ENCODE measurements around the gene CDC45. TPM values are rescaled to one million over a fixed set of nuclear protein-coding genes. Genes with fewer than 3 reads are reported as not detected.

Gene CDC45
- total RNA-seq, 1 experiment from 2014 or later, result 44.6 TPM

- Histone ChIP-seq H3K4me3 (ENCODE audit: low read depth, low read length) (no peak overlapping the region), H3K27me3 (replicated peaks; ENCODE audit: control insufficient read depth, insufficient read depth, low read length) (no peaks in the 10 kb centered on the region), H3K4me1 (no peaks in the 10 kb centered on the region), H3K9me3 (no peaks in the 10 kb centered on the region), H3K36me3 (ENCODE audit: control insufficient read depth, insufficient read depth, low read length) (no peaks in the 10 kb centered on the region)
- Mint-ChIP-seq H3K4me1 (ENCODE audit: low read depth, unreplicated experiment) (no peaks in the 10 kb centered on the region), H3K9me3 (ENCODE audit: unreplicated experiment) (no peaks in the 10 kb centered on the region), H3K4me3 (ENCODE audit: unreplicated experiment) (no peak overlapping the region), H3K36me3 (ENCODE audit: insufficient read depth, unreplicated experiment) (peaks cover 23% of the 10 kb centered on the region), H3K27me3 (ENCODE audit: insufficient read depth, unreplicated experiment) (no peaks in the 10 kb centered on the region), H3K27ac (ENCODE audit: unreplicated experiment) (no peak overlapping the region)
- DNase-seq, result no peak
- intact Hi-C loops (cut with micrococcal nuclease; ENCODE audit: unreplicated experiment), result no loop called here
- no TSS peak for BruUV-seq (replicated peaks)
- ChIA-PET POLR2A (no interaction called here), CTCF (no interaction called here)
- TF ChIP-seq CTCF (IDR thresholded peaks at IDR 0.05; ENCODE audit: insufficient read depth in 1 of 2, low read depth in 1 of 2, low read length in 1 of 2, severe bottlenecking in 1 of 2, unreplicated experiment in 1 of 2), result no peak
Observed at GRCh38 chr22:19508024-19508776, 28.5 kb downstream of the CDC45 start.

- no peak for TF ChIP-seq CTCF (IDR thresholded peaks at IDR 0.05; ENCODE audit: insufficient read depth in 1 of 2, low read depth in 1 of 2, low read length in 1 of 2, severe bottlenecking in 1 of 2, unreplicated experiment in 1 of 2)
Observed at GRCh38 chr22:19509191-19509590, 29.5 kb downstream of the CDC45 start.

GRCh38 chr22:19509923-19510322 lies 30.2 kb downstream of the CDC45 start:
- Mint-ChIP-seq H3K9me3 (ENCODE audit: unreplicated experiment) (no peaks in the 10 kb centered on the region), H3K36me3 (ENCODE audit: insufficient read depth, unreplicated experiment) (peaks cover 17% of the 10 kb centered on the region), H3K27ac (ENCODE audit: unreplicated experiment) (no peak overlapping the region), H3K4me1 (ENCODE audit: low read depth, unreplicated experiment) (no peaks in the 10 kb centered on the region), H3K27me3 (ENCODE audit: insufficient read depth, unreplicated experiment) (no peaks in the 10 kb centered on the region), H3K4me3 (ENCODE audit: unreplicated experiment) (no peak overlapping the region)
- no peak for DNase-seq
- Histone ChIP-seq H3K36me3 (ENCODE audit: control insufficient read depth, insufficient read depth, low read length) (no peaks in the 10 kb centered on the region), H3K4me3 (ENCODE audit: low read depth, low read length) (no peak overlapping the region), H3K9me3 (no peaks in the 10 kb centered on the region), H3K4me1 (no peaks in the 10 kb centered on the region), H3K27me3 (replicated peaks; ENCODE audit: control insufficient read depth, insufficient read depth, low read length) (no peaks in the 10 kb centered on the region)
- no TSS peak for BruUV-seq (replicated peaks)
- POLR2A ChIA-PET, result interaction anchor here (0.5 kb wide), 1 partner anchor 70 kb away, joined by 3 read pairs; no protein-coding TSS in a partner anchor
- TF ChIP-seq CTCF (IDR thresholded peaks at IDR 0.05; ENCODE audit: insufficient read depth in 1 of 2, low read depth in 1 of 2, low read length in 1 of 2, severe bottlenecking in 1 of 2, unreplicated experiment in 1 of 2), result no peak
- CTCF ChIA-PET, result no interaction called here
- intact Hi-C loops (cut with micrococcal nuclease; ENCODE audit: unreplicated experiment), result no loop called here

More at GRCh38 chr22:19509191-19509590, 29.5 kb downstream of the CDC45 start:
- Histone ChIP-seq H3K9me3 (no peaks in the 10 kb centered on the region), H3K4me1 (no peaks in the 10 kb centered on the region), H3K27me3 (replicated peaks; ENCODE audit: control insufficient read depth, insufficient read depth, low read length) (no peaks in the 10 kb centered on the region), H3K4me3 (ENCODE audit: low read depth, low read length) (no peak overlapping the region), H3K36me3 (ENCODE audit: control insufficient read depth, insufficient read depth, low read length) (no peaks in the 10 kb centered on the region)
- H3K9me3 Mint-ChIP-seq (ENCODE audit: unreplicated experiment), result no peaks in the 10 kb centered on the region
- H3K27me3 Mint-ChIP-seq (ENCODE audit: insufficient read depth, unreplicated experiment), result no peaks in the 10 kb centered on the region
- no peak overlapping the region for H3K27ac Mint-ChIP-seq (ENCODE audit: unreplicated experiment)
- ChIA-PET CTCF (no interaction called here), POLR2A (interaction anchor here (0.5 kb wide), 1 partner anchor 70 kb away, joined by 3 read pairs; no protein-coding TSS in a partner anchor)
- no TSS peak for BruUV-seq (replicated peaks)
- peaks cover 17% of the 10 kb centered on the region for H3K36me3 Mint-ChIP-seq (ENCODE audit: insufficient read depth, unreplicated experiment)
- no peaks in the 10 kb centered on the region for H3K4me1 Mint-ChIP-seq (ENCODE audit: low read depth, unreplicated experiment)
- H3K4me3 Mint-ChIP-seq (ENCODE audit: unreplicated experiment), result no peak overlapping the region
- no peak for DNase-seq
- intact Hi-C loops (cut with micrococcal nuclease; ENCODE audit: unreplicated experiment), result no loop called here
